GM10847 (cell line): ENCODE results near the gene TPCN1.

Source experiments
- POLR2A ChIP-seq: IDR thresholded peaks from 2 replicates; pipeline ENCODE4 v1.6.1; 2011; ENCODE audit not compliant: insufficient read length; ENCODE audit errors: extremely low read depth

The TPCN1 gene

DNA sequence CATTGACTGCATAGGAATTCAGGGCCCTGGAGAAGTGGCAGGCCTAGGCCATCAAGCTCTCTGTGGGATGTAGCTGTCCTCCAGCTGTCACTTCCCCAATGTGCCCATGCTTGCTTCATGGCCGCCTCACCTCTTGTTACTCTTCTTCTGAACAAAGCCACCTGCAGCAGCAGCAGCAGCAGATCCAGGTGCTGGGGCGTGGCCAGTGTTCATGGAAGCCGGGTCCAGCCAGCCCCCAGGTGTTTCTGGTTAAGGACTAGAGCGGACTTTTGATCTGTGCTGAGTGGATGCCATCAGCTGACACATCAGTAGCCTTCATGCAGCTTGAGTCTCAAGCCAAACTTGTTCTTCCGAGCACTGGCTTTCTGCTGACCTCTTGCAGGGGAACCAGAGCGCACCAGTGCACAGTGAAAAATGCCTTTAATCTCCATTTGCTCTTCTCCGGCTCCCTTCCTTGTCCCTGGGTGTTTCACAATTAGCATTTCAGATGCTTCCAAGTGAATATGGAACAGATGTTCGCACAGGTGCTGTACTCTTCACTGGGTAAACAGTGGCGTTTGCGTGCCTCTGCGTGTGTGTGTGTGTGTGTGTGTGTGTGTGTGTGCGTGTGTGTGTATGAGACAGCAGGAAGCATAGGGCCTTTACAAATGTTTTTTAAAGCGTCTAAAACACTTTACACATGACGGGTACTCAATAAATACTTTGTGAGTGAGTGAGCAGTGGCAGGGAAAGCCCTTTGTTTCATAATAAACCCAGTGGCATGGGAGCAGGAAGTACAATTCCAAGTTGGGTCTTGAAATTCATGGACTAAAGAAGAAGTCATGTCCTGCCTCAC is 20.1 kb downstream of the TPCN1 start:
- no peak for TF ChIP-seq POLR2A

DNA sequence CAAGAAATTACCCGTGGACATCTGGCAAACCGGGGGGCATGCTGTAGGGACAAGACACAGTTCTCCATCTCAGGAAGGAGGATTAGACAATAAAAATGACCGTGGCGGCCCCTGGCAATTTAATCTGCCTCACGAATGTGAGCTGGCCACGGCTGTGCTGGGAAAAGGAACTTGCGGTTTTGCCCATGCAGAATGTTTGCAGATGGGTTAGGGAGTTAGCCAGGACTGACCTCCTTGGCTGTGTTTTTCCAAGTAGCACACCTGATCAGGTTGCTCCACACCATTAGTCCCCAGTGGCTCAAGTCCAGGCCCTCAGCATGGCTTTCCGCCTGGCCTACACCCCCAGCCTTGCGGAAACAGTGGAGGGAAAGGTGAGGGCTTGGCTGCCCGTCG is 20.8 kb downstream of the TPCN1 start:
- no peak for TF ChIP-seq POLR2A

DNA sequence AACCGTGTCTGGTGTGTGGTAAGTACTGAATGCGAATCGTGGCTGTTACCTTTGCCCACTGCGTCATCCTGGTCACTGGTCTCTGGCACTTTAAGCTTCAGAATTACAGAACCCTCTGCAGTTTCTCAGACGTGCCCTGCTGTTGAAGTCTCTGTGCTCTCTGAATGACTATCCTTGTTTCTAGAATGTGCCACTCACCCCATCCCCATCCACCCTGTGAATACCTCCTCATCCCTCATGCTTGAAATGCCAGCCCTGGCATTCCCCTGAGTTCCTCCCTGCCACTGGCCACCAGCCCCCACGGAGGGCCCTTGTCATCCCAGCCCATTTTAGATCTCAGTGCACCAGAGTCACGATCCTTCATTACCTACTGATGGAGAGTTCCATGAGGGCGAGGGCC is 21.3 kb downstream of the TPCN1 start:
- TF ChIP-seq POLR2A = no peak

DNA sequence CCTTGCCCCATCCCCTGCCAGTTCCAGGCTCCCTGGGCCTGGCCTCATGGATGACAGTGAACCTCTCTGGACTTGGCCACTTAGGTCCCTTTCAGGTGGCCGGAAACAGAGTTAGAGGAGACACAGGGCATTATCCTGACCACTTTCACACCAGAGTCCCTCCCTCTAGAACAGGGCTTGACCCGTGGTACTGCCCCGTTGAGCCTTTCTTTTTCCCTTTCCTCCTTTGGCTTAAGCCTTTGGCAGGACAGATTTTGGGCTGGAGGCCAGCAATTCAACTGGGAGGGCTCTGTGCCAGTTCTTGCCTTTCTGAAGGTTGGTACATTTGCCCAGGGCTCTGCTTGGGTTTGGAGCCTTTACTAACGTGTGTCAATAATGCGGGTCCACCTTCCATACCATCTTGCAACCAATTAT is 22.8 kb downstream of the TPCN1 start:
- no peak for TF ChIP-seq POLR2A

DNA sequence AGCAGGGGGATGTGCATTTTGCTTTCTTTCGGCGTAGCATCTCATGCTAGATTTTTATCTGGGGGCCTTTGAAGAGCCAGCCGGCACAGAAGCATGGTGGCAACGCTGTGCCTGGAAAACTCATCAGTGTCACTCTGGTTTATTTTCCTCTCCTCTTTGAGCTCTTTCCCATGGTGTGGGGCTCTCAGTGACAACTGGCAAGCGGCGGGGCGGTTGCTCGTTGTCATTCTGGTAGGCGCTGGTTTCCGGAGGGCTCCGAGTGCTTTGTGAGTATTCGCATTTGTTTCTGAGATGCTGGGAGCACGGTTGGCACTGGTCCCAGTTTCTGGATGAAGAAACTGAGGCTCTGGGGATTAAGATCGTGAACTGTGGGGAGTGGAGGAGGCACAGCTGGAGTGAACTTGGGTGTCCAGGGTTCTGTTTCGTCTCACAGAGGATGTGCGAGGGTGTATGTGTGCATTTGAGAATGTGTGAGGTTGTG is 23.3 kb downstream of the TPCN1 start:
- no peak for TF ChIP-seq POLR2A

DNA sequence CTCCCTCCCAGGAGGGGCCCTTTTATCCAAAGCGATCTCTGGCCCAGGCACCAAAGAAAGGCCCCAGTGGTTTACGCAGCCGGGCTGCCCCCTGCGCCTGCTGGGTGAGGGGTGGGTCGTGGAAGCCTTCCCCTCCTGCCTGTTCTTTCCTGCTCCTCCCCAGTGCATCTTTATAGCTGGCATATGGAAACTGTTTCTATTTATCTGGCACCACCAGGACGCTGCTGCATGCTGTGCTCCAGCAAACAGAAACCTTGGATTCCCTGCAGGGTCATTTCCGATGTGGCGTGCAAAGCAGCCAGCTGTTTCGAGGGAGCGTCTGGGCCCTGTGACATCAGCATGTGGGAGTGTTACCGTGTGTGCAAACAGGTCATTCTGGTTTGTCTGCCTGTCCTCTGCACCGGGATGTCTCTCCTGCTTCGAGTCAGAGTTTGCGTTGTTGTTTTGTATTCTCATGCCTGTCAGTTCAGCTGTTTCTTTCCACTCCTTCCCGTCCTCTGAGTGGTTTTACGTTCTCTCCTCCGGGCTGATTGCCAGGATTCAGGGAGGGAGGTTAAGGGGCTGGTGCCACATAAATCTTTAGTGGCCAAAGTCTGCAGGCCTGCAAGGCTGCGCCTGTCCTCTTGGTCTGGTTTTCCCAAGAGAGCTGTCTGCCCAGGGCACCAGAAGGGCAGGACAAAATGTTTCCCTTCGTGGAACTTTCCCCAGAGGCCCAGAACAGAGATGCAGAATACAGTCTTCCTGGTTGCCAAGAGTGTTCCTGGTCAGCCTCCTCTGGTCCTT is 24.6 kb downstream of the TPCN1 start:
- no peak for TF ChIP-seq POLR2A

DNA sequence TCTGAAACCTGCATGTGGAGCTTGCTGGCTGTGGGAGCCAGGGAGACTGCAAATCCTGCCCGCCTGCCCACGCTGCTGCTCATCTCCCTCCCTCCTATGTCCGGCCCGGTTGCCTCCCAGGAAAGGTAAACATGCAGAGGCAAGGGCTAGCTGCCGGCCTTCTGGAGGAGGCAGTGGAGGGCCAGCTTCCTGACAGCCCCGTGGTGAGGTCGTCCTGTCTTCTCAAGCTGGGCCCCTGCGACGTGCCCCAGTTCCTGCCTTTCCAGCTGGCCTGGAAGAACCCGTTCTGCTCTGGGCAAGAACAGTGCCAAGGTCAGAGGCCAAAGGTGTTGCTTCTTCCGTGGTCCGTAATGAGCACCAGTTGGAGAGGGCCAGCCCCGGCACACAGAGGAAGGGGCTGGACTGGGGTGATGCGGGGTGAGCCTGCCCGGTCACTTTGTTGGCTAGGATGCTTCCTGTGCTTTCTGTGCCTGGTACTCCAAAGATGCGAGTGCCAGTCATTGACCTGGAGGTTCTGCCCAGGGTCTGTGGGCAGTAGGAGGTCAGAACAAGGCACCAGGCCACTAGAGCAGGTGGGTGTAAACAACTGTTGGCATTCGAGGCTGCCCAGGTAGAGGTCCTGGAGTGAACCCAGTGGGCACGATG is 25.3 kb downstream of the TPCN1 start:
- no peak for TF ChIP-seq POLR2A

DNA sequence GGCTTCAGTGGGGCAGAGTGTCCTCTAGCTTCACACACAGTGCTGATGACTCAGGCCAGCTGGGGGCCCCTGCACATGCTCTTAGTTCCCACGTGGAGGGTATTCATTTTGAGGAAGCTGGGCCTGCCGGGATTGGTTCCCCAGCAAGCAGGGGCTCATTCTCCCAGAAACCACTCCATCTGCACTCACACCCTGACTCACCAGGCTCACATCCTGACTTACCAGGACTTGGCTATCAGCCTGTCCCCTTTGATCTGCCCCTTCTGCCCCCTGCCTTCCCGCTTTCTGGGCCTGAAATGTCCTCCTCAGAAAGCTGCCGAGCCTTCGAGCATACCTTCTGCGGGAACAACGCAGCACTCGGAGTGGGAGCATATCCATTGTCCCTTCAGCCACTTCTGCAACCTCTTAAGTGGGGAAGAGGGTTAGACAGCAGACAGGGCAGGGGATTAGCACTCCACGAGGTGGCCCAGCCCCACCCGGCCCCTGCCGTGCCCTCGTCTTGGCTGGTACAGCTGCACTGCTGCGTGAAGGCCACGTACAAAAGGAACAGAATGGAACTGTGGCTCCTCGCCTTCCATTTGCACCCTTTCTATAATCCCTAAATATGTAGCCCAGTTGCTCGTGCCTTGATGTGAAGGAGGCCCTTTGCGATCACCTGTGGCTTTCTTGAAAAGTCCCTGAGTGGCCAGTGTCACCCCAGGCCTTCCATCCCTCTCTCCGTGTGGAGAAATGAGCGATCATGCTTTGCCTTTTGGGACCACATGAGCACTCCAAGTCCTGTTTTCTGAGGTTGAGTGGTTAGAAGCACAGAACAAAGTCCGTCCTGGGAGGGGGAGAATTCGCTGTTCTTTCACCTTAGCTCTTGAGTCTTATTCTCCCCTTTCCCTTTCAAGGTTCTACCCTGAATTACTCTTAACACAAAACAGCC is 26.1 kb downstream of the TPCN1 start:
- no peak for TF ChIP-seq POLR2A

DNA sequence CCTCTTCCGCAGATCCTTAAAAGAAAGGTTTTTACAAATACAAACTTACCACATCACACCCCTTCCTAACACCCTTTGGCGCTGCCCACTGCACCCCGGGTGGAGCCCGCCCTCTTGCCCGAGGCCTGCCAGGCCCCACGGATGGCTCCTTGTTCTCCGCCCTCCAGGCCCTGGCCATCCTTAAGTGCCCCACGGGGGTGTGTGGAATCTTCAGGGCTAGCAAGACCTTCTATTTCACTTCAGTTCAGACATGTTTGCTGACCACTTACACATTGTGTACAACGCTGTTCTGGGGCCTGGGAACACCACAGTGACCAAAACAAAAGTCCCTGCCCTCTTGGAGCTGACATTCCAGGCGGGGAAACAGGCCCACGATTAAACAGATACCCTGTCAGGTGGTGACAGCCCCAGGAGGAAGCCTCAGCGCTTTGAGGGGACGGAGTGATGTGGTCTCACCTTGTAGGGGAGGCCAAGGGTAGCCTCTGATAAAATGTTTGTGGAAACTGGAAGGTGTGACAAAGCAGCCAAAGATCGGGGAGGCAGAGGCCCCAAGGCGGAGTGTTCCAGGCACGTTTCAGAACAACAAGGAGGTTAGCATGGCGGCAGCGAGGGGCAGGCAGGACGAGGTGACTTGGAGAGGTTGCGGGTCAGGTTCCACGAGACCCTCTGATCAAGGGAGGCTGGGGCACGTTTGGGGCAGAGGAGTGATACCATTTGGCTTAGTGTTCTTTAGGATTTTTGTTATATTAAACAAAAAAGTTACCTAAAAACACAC is 27.0 kb downstream of the TPCN1 start:
- TF ChIP-seq POLR2A = no peak

DNA sequence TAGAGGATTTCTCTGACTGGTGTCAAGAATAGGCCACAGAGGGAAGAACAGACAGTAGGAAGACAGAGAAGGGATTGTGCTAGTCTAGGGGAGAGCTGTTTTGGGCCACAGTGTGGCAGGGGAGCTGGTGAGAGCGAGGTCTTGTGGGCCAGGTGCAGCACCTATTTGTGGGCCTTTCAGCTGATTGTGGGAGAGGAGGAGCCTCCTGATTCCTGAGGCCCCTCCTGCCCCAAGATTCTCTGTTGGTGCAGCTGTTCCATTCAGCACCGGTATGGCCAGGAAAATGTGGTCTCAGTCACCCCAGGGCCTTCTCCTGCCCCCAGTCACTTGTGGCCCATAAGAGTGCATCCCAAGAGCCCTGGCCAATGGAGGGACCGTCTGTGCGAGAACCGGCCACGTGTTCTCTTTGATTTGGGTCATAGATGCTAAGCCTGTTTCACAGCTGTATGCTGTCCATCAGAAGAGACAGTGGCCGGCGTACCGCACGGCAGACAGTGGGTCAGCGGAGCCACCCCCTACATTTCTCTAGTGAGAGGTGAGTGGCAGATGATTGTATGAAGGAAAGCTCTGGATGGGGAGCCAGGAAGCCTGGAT is 27.7 kb downstream of the TPCN1 start:
- no peak for TF ChIP-seq POLR2A

DNA sequence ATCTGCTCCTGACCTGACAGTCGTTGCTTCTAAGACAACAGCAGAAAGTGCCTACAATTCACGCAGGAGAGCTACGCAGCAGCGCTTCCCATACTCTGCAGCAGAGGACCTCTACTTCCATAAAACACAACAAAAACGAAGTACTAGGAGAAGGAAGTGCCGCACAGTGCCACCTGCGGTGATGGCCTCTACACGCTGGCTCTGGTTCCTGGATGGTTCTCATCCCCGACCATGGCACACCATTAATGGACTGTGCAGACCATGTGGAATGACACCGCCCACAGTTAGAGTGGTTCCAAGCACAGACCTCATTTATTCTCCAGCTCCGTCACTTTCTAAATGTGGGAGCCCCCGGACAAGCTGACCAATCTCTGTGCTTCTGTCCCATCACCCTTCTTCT is 28.3 kb downstream of the TPCN1 start:
- no peak for TF ChIP-seq POLR2A

DNA sequence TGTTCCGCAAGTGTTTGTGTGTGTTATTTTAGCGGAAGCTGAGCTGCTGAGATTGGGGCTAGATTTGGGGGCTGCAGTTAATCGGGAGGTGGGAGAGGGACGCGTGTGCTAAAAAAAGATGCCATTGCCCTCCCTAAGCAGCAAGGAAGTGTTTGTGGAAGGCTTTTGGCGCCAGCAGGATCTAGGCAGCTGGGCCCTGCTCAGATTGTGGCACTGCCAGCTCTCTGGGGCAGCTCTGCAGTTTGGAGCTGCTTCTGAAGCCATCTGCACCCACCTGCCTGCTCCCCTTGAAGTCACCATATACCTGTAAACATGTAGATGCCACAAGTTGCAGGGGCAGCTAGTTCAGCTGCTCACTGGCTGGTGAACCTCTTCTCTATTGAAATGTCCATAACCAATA is 28.8 kb downstream of the TPCN1 start:
- no peak for TF ChIP-seq POLR2A

DNA sequence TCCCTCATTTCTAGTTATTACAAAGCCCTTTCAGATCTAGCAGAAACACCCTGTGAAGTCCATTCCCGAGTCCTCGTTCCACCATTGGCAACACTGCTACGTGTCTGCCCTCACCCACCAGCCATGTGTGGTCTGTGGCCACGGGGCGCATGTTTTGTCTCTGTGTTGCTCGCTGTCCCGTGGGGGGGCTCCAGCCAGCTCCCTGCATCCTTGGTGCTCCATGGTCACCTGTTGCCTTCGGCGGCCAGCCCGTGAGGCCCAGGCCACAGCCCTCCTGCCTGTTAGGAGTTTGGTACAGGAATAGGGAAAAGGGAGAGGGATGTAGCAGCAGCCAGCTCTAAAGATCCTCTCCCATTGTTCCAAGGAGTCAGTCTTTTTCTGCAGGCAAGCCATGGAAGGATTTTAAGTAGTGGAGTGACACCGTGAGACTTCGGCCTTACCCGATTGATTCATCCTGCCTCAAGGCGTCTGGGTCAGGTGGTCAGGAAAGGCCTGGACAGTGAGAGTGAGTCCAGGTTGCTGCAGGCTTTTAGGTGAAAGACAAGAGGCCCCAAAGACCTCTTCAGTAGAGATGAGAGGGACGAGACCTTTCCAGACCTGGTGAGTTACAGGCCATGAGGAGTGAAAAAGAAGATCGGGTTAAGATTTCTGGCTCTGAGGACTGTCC is 30.3 kb downstream of the TPCN1 start:
- TF ChIP-seq POLR2A = no peak
